Measurements from ENCODE around the gene DCAF11. TPM values are rescaled to one million over a fixed set of nuclear protein-coding genes. Genes with fewer than 3 reads are reported as not detected.

DCAF11 gene
- total and polyA plus RNA-seq, 2 of the 8 experiments (the other 6 are each of a cell fraction or from before 2014, with no cell fraction given): 60.4 to 63.6 TPM

- peak; percentile 76 for TF ChIP-seq SAP30 (IDR thresholded peaks at IDR 0.05; ENCODE audit: insufficient read depth, insufficient replicate concordance, low read length)
- TF ChIP-seq YY1 (IDR thresholded peaks at IDR 0.05; ENCODE audit: low read depth, low read length): 0 out of 2 replicates have a peak, but pooled peaks have one; percentile 8
- no peak for TF ChIP-seq ASH2L (IDR thresholded peaks at IDR 0.05; ENCODE audit: low read length)
- peak; percentile 2; the same call in 1 of the 2 replicates for TF ChIP-seq E2F6 (IDR thresholded peaks at IDR 0.05)
- no peak for TF ChIP-seq KDM1A (IDR thresholded peaks at IDR 0.05; ENCODE audit: borderline replicate concordance, low read length)
- TF ChIP-seq CHD1 (IDR thresholded peaks at IDR 0.05; ENCODE audit: low read depth, low read length): no peak
- no peak for TF ChIP-seq CBX5 (IDR thresholded peaks at IDR 0.05; ENCODE audit: low read depth, low read length)
- no peak for TF ChIP-seq JUND (IDR thresholded peaks at IDR 0.05; ENCODE audit: low read length)
- peak in 1 of 2 experiments; percentile 28; a peak in 1 of 3 replicates for TF ChIP-seq POLR2A (IDR thresholded peaks at IDR 0.05; ENCODE audit: control extremely low read depth in 1 of 2, low read depth in 2 of 2, low read length in 2 of 2)
- TF ChIP-seq SRF (IDR thresholded peaks at IDR 0.05; ENCODE audit: low read depth, low read length): no peak
- no peak for TF ChIP-seq CTBP2 (IDR thresholded peaks at IDR 0.05; ENCODE audit: borderline replicate concordance, insufficient read depth, insufficient read length, low read length)
- no peak for TF ChIP-seq SIRT6 (IDR thresholded peaks at IDR 0.05; ENCODE audit: low read length)
- no peak for TF ChIP-seq ZNF274 (IDR thresholded peaks at IDR 0.05; ENCODE audit: borderline replicate concordance, extremely low read depth, low read length)
- no peak for TF ChIP-seq CEBPB (IDR thresholded peaks at IDR 0.05; ENCODE audit: low read depth, low read length)
Measured at GRCh38 chr14:24172261-24172860, 57.8 kb downstream of the DCAF11 start (continued).

All from H1 (cell line).